Stimulated activated CD8-positive, alpha-beta memory T cell treated with anti-CD3 and anti-CD28 coated beads, Interleukin-7, amount 100 ng/mL, for 4 hours (primary cell): ENCODE results near the gene ADGRD2.

Experiments
- DNase-seq, 2 donors: peaks; one replicate each; pipeline ENCODE4 v3.0.0-alpha.2; 2020; ENCODE audit warnings: low read depth in 2 of 2

The ADGRD2 gene

DNA sequence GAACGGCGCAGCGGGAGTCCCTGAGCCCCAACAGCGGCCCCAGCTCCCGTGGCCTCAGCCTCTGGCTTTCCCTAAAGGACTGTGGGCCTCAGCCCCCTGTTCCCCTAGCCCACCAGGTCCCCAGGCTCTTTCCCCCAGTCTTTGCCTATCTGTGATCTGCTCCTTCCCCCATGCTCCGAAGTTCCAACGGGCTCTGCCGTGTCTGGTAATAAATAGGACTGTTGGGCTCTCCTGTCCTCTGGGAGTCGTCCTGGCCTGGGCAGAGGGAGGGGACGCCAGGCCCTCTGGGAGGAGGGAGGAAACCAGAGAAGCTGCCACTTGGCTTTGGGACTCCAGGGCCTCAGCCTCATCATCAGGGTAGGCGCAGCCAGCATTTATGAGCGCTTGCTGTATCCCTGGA, 28.1 kb downstream of the ADGRD2 start:
- no peak for DNase-seq

GRCh38 chr9:124479371-124479770, 29.1 kb downstream of the ADGRD2 start:
- DNase-seq: no peak

- no peak for DNase-seq
Measured at GRCh38 chr9:124479947-124480620, 29.8 kb downstream of the ADGRD2 start.

DNA sequence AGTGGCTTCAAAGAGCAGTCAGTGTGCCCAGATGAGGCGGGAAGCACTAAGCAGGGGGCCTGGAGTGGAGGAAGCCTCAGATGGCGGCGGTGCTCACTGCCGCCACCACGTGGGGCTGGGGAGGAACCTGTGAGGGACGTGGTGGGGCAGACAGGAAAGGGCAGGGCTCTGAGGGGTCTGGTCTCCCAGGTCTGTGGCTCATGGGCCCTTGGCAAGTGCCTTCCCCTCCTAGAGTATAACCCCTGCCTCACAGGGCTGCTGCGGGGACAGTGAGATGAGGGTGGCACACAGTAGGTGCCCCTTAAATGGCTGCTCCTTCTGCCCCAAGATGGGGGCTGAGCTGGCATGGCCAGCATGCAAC, 30.4 kb downstream of the ADGRD2 start:
- DNase-seq: no peak

DNA sequence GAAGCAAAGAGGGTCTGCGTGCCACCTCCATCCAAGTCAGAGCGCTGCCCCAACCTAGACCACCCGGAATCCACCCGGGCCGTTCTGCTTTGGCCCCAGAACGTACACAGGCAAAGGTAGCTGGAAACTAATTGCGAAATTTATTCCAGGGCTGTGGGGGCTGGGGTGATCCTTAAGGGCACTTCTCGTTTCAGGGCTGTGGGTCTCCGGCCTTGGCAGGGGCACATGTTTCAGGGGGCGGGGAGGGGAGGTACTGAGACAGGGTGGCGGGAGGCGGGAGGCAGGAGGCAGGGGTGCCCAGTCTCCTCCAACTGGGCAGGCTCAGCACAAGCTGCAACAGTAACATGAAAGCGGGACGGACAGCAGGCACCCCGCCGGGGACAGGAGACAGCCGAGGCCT, 30.9 kb downstream of the ADGRD2 start:
- no peak for DNase-seq

DNA sequence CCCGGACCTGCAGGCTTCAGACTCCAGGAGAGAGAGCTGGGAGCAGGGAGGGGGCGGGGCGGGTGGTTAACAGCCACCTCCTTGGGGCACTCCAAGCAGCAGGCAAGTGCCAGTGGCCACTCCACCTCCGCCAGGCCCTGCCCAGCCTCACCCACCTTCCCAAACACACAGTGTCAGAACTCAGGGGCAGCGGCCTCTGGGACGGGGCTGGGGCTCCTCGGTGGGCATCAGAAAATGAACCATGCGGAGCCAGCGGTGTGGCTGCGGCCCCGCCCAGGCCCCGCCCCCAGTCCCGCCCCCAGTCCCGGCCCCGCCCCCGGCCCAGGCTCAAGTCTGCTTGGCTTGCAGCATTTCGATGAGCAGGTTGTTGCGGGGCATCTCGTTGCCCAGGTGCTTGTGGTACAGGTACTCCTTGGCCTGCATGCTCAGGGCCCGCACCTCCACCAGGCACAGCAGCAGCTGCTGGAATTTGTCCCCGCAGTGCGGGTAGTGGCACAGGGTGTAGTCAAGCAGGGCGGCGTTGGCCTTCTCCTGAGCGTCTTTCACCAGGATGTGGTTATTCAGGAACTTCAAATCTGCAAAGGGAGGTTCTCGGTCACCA, 32.3 kb downstream of the ADGRD2 start:
- no peak for DNase-seq

DNA sequence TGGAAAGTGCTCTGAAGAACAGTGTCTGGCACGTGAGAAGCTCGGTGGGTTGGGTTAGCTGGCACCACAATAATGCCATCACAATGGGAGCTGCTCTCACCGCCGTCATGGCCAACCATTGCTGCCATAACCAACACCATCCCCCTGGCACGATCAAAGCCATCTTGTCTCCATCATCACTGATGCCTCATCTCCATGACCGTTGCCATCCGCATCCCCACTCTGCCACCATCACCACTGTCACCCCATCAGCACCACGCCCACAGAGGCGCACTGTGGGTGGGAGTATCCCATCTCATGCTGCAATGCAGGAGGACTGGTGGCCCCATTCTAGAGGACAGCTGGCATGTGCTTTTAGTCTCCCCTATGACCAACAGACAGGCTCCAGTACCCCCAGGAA, 33.2 kb downstream of the ADGRD2 start:
- no peak for DNase-seq

GRCh38 chr9:124485201-124485600, 35.0 kb downstream of the ADGRD2 start:
- DNase-seq: no peak

- DNase-seq: no peak
Measured at GRCh38 chr9:124485936-124486335, 35.7 kb downstream of the ADGRD2 start.

DNA sequence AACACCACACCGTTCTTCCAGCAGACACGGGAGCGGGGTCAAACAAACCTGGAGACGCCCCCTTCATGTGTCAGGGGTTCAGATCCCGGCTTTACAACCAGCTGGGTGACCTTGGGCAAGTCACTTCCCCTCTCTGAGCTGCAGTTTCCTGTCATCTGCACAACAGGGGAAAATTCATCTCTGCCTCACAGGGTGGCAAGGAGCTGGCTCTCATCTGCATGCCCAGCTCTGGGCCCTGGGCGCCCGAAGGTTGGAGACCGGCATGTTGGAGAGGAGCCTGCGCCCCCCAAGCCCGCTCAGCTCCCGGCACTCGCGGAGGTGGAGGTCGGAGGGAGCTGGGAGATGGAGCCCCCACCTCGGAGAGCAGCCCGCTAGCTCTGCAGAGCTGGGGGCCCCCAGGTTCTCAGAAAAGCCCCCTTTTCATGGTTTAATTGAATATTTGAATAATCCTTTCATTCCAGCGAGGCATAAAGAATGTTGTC, 36.6 kb downstream of the ADGRD2 start:
- DNase-seq: no peak

GRCh38 chr9:124487260-124488182, 37.3 kb downstream of the ADGRD2 start:
- no peak for DNase-seq

GRCh38 chr9:124488641-124489210, 38.5 kb downstream of the ADGRD2 start:
- no peak for DNase-seq

DNA sequence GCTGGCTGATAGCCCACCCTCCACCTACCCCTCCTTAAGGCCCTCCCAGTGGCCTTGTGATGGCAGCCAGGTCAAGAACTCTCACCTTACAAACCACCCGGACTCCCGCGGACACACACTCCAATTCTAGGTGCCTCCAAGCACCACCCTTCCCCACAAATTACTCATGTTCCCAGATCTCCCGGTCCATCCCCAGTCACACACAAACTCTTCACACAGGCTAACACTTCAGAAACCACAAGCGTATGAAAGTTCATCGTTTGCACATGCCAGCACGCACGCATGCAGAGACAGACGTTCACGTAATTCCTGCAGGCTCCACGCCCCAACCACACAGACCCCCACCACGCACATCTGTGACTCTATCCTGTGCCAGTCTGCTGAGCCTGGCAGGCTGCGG, 39.0 kb downstream of the ADGRD2 start:
- DNase-seq: no peak

DNA sequence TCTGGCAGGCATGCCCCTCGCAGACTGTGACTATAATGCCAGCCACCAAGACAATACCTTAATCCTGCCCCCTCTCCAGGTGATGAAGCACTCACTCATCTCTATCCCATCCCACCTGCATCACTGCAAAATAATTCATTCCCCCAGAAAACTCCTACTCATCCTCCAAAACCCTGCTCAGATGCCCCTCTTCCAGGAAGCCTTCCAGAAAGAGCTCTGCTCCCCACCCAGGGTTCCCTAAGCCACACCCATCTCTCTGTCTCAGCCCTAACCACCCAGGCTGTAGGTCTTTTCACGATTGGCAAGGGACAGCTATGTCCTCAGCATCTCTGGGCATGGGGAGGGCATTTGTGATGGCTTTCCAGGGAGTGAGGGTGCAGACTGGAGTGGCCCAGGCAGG, 39.8 kb downstream of the ADGRD2 start:
- DNase-seq: no peak

DNA sequence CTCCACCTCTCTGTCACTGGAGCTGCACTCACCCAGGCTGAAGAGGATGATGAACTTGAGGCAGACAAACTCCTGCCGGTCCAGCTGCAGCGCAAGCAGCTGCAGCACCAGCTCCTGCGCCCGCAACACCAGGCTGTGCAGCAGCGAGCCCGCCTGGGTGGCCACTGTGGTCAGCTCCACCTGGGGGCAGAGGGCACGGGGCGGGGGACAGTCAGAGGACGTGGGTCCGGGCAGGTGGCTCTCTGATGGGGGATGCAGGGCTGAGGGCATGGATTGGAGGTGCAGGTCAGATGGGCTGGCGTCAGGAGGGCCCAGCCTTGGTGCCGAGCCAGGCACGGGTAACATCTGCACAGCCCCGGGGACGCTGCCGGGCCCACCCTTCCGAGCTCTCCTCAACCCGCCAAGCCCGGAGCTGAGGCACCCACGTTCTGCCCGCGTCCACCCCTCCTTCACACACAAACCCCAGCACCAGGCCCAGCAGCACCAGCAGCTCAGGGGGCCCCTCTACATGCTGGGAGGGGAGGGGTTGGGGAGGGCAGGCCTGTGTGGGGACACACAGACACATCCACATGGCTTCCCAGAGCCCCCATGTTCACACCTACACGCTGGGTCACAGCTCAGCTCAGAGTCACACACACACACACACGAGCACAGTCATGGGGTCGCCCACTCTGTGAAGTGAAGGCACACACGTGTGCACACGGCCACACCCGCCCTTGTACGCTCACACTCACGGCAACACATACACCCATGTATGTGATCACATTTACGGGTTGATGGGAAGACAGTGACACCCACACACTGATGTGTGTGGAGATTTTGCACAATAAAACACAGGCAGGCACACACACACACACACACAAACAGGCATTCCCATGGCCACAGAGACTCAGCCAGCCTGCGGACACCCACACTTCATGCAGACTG, 41.1 kb downstream of the ADGRD2 start:
- DNase-seq: no peak

GRCh38 chr9:124492818-124493217, 42.6 kb downstream of the ADGRD2 start:
- DNase-seq: no peak

- DNase-seq: no peak
Measured at GRCh38 chr9:124493218-124493617, 43.0 kb downstream of the ADGRD2 start.

GRCh38 chr9:124493794-124494479, 43.7 kb downstream of the ADGRD2 start:
- no peak for DNase-seq

GRCh38 chr9:124495126-124496074, 45.1 kb downstream of the ADGRD2 start:
- DNase-seq: no peak

GRCh38 chr9:124496075-124496449, 45.8 kb downstream of the ADGRD2 start:
- no peak for DNase-seq
